Measurements from ENCODE around the gene HIVEP2. TPM values are rescaled to one million over a fixed set of nuclear protein-coding genes. Genes with fewer than 3 reads are reported as not detected.

HIVEP2 gene
- total and polyA plus RNA-seq, 4 donors, result 3.0 to 23.8 (median 11.2) TPM

GRCh38 chr6:142794424-142794823 lies 150.6 kb downstream of the HIVEP2 start:
- no peak for ATAC-seq (ENCODE audit: insufficient read depth, low FRiP score)
- TF ChIP-seq, protein P1, sequence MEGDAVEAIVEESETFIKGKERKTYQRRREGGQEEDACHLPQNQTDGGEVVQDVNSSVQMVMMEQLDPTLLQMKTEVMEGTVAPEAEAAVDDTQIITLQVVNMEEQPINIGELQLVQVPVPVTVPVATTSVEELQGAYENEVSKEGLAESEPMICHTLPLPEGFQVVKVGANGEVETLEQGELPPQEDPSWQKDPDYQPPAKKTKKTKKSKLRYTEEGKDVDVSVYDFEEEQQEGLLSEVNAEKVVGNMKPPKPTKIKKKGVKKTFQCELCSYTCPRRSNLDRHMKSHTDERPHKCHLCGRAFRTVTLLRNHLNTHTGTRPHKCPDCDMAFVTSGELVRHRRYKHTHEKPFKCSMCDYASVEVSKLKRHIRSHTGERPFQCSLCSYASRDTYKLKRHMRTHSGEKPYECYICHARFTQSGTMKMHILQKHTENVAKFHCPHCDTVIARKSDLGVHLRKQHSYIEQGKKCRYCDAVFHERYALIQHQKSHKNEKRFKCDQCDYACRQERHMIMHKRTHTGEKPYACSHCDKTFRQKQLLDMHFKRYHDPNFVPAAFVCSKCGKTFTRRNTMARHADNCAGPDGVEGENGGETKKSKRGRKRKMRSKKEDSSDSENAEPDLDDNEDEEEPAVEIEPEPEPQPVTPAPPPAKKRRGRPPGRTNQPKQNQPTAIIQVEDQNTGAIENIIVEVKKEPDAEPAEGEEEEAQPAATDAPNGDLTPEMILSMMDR (IDR thresholded peaks at IDR 0.05; ENCODE audit: control extremely low read depth, extremely low read depth), result no peak

GRCh38 chr6:142790257-142790656 lies 154.7 kb downstream of the HIVEP2 start:
- no peaks in the 10 kb centered on the region for H3K4me1 ChIP-seq (ENCODE audit: control insufficient read depth in 5 of 5, insufficient read depth in 5 of 5, low read length in 5 of 5)
- TF ChIP-seq, protein P1 (IDR thresholded peaks at IDR 0.05; ENCODE audit: control extremely low read depth, extremely low read depth), result no peak
- H3K36me3 ChIP-seq (ENCODE audit: control insufficient read depth in 4 of 4, insufficient read depth in 4 of 4, low read length in 4 of 4), result peaks cover 0 to 3% (median 0%) of the 10 kb centered on the region in 4 donors
- no peaks in the 10 kb centered on the region for H3K9me3 ChIP-seq (ENCODE audit: control insufficient read depth in 4 of 4, insufficient read depth in 3 of 4, low read length in 3 of 4)
- DNase-seq, result peak in 1 of 3 donors; percentile 16
- no peak overlapping the region for H3K4me3 ChIP-seq
- WGBS, 2 donors, result 89 to 98% methylated on average over 1 of the region's 1 CpG
- no peaks in the 10 kb centered on the region for H3K27me3 ChIP-seq (ENCODE audit: control insufficient read depth in 3 of 3, insufficient read depth in 3 of 3, low read length in 2 of 3)
- no peak overlapping the region for H3K9ac ChIP-seq (ENCODE audit: insufficient read depth in 1 of 2, low read length in 2 of 2)
- no peak overlapping the region for H3K27ac ChIP-seq (ENCODE audit: low read depth in 1 of 2, low read length in 1 of 2)
- no peak for ATAC-seq (ENCODE audit: insufficient read depth, low FRiP score)

More at GRCh38 chr6:142794424-142794823, 150.6 kb downstream of the HIVEP2 start:
- DNase-seq, result no peak
- no peak overlapping the region for H3K4me3 ChIP-seq
- H3K27ac ChIP-seq (ENCODE audit: low read depth in 1 of 2, low read length in 1 of 2), result no peak overlapping the region
- H3K9ac ChIP-seq (ENCODE audit: insufficient read depth in 1 of 2, low read length in 2 of 2), result no peak overlapping the region
- H3K36me3 ChIP-seq (ENCODE audit: control insufficient read depth in 4 of 4, insufficient read depth in 4 of 4, low read length in 4 of 4), result no peaks in the 10 kb centered on the region
- H3K27me3 ChIP-seq (ENCODE audit: control insufficient read depth in 3 of 3, insufficient read depth in 3 of 3, low read length in 2 of 3), result no peaks in the 10 kb centered on the region
- peaks cover 0 to 11% (median 0%) of the 10 kb centered on the region in 5 donors for H3K4me1 ChIP-seq (ENCODE audit: control insufficient read depth in 5 of 5, insufficient read depth in 5 of 5, low read length in 5 of 5)
- no peaks in the 10 kb centered on the region for H3K9me3 ChIP-seq (ENCODE audit: control insufficient read depth in 4 of 4, insufficient read depth in 3 of 4, low read length in 3 of 4)
- 65 to 96% methylated on average over 3 of the region's 3 CpGs for WGBS, 2 donors

DNA sequence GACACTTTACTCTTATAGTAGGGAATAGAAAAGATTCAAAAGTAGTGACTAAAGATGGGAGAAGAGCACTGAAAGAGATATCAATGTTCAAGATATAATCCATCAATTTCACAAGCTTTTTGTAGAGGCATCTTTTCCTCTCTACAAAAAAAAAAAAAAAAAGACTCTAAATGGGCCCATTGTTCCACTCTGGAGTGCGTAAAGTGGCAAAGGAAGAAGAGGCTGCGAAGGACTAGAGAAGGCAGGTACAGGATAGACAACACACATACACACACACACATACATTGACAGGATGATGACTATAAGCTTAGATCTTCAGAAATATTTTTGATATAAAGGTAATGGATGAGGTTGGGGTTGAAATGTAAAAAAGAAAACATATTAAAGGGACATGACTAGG lies 157.6 kb downstream of the HIVEP2 start:
- Histone ChIP-seq H3K4me3 (no peak overlapping the region), H3K4me1 (ENCODE audit: control insufficient read depth in 5 of 5, insufficient read depth in 5 of 5, low read length in 5 of 5) (no peaks in the 10 kb centered on the region), H3K27me3 (ENCODE audit: control insufficient read depth in 3 of 3, insufficient read depth in 3 of 3, low read length in 2 of 3) (no peaks in the 10 kb centered on the region), H3K36me3 (ENCODE audit: control insufficient read depth in 4 of 4, insufficient read depth in 4 of 4, low read length in 4 of 4) (peaks cover 0 to 3% (median 0%) of the 10 kb centered on the region in 4 donors), H3K27ac (ENCODE audit: low read depth in 1 of 2, low read length in 1 of 2) (no peak overlapping the region), H3K9ac (ENCODE audit: insufficient read depth in 1 of 2, low read length in 2 of 2) (no peak overlapping the region), H3K9me3 (ENCODE audit: control insufficient read depth in 4 of 4, insufficient read depth in 3 of 4, low read length in 3 of 4) (no peaks in the 10 kb centered on the region)
- TF ChIP-seq, protein P1 (IDR thresholded peaks at IDR 0.05; ENCODE audit: control extremely low read depth, extremely low read depth), result no peak
- WGBS, 2 donors, result 93 to 97% methylated on average over 2 of the region's 2 CpGs
- no peak for ATAC-seq (ENCODE audit: insufficient read depth, low FRiP score)
- no peak for DNase-seq

DNA sequence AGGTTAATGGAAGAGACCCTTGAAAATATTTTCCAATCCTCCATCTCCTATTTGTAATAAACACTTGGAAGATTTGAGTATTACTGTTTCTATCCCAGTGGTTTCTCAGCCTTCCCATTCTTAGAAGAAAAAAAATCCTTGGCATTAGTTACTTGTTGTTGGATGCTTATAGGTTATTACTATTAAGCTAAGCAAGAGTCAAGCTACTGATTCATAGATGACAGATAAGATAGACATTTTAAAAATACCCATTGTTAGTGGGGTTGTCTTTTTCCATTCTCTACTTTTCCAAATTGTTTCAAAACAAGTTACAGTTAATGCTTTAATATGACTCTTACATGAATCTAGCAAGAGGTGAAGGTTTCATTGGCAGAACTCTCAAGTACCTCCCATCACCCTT lies 158.5 kb downstream of the HIVEP2 start:
- Histone ChIP-seq H3K27ac (ENCODE audit: low read depth in 1 of 2, low read length in 1 of 2) (no peak overlapping the region), H3K4me1 (ENCODE audit: control insufficient read depth in 5 of 5, insufficient read depth in 5 of 5, low read length in 5 of 5) (peaks cover 0 to 3% (median 0%) of the 10 kb centered on the region in 5 donors), H3K36me3 (ENCODE audit: control insufficient read depth in 4 of 4, insufficient read depth in 4 of 4, low read length in 4 of 4) (peaks cover 0 to 5% (median 0%) of the 10 kb centered on the region in 4 donors), H3K4me3 (no peak overlapping the region), H3K27me3 (ENCODE audit: control insufficient read depth in 3 of 3, insufficient read depth in 3 of 3, low read length in 2 of 3) (no peaks in the 10 kb centered on the region), H3K9me3 (ENCODE audit: control insufficient read depth in 4 of 4, insufficient read depth in 3 of 4, low read length in 3 of 4) (no peaks in the 10 kb centered on the region), H3K9ac (ENCODE audit: insufficient read depth in 1 of 2, low read length in 2 of 2) (no peak overlapping the region)
- DNase-seq, result no peak
- TF ChIP-seq, protein P1 (IDR thresholded peaks at IDR 0.05; ENCODE audit: control extremely low read depth, extremely low read depth), result no peak
- no peak for ATAC-seq (ENCODE audit: insufficient read depth, low FRiP score)

Measured in lung (tissue), 12 donors.